ENCODE results near the gene NOTUM. TPM values are rescaled to one million over a fixed set of nuclear protein-coding genes. Genes with fewer than 3 reads are reported as not detected.
A peak's percentile ranks its signal among the peaks of the same experiment; 100 is the strongest.

Gene NOTUM
- total RNA-seq, 1 experiment from 2014 or later = not detected

DNA sequence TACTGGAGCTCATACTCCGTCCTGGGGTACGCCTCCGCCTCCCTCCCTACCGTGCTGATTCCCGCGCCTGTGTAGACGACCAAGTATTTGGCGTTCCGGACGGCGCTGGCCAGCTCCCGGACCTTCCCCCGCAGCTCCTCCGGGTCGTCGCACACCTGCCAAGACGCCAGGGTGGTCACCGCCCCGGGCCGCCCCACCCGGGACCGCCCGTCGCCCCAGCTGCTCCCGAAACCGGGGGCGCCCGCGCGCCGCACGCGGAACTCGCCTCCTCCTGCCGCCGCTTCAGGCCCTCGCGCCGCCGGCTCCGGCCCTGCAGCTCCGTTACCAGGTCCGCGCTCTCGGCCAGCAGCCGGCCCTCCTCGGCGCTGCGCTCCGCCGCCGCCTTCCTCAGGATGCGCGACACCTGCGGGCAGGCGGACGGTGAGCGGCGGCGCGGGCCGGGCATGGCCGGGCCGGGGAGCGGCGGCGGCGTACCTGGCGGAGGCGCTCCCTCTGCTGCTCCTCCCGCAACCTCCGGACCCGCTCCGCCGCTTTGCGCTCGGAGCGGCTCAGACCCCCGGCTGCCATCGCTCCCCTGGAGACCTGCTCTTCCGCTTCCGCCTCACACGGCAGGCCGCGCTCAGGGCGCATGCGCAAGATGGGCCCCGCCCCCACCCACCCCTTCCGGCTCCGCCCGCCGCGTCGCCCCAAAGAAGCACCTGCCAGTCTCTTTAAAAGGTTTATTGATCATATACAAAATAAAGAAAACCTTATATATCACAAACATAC lies 43.2 kb downstream of the NOTUM start, which contains the start of gene SIRT7:
Gene SIRT7, minus strand, starts transcription at position 612 of the 768 bp plus-strand sequence. Its CDS starts 45 bp downstream, at position 567.
- Histone ChIP-seq H3K9me2 (ENCODE audit: insufficient read depth) (no peaks in the 10 kb centered on the region), H3K4me1 (replicated peaks; ENCODE audit: insufficient read depth) (peaks cover 51% of the 10 kb centered on the region), H4K20me1 (ENCODE audit: insufficient read depth) (peaks cover 12% of the 10 kb centered on the region; the same call in 1 of the 2 replicates), H3K36me3 (ENCODE audit: low read depth) (no peaks in the 10 kb centered on the region), H3F3A (ENCODE audit: insufficient read depth, low read depth) (peaks cover 56% of the 10 kb centered on the region), H3K27ac (peak within 1 kb of the TSS; percentile 62), H2AFZ (no peak within 1 kb of the TSS), H3K9me3 (ENCODE audit: insufficient read depth, low read depth) (no peaks in the 10 kb centered on the region), H3K4me2 (peak within 1 kb of the TSS; percentile 96), H3K79me2 (ENCODE audit: low read depth) (peaks cover 67% of the 10 kb centered on the region), H3K27me3 (ENCODE audit: insufficient read depth, low read depth) (no peaks in the 10 kb centered on the region), H3K4me3 (peak within 1 kb of the TSS; percentile 66)
- intact Hi-C loops (cut with micrococcal nuclease; ENCODE audit: unreplicated experiment) = loop anchor here (1.0 kb wide), 1 partner anchor 9 kb away; no protein-coding TSS in a partner anchor
- DNase-seq = peak; percentile 43 to 71
- ChIA-PET CTCF (interaction anchor here (0.8 kb wide), 1 partner anchor 8 kb away, joined by 3 read pairs; no protein-coding TSS in a partner anchor), POLR2A (ENCODE audit: unreplicated experiment) (interaction anchor here (0.6 to 1.0 kb wide), 3 partner anchors 9 to 189 kb away, joined by 4 to 8 read pairs (median 5); no protein-coding TSS in a partner anchor)
- no peak for TF ChIP-seq EZH2 (IDR thresholded peaks at IDR 0.05; ENCODE audit: low read depth)
- no peak for TF ChIP-seq CTCF (conservative IDR thresholded peaks at IDR 0.05)
- BruUV-seq (replicated peaks) = no TSS peak

DNA sequence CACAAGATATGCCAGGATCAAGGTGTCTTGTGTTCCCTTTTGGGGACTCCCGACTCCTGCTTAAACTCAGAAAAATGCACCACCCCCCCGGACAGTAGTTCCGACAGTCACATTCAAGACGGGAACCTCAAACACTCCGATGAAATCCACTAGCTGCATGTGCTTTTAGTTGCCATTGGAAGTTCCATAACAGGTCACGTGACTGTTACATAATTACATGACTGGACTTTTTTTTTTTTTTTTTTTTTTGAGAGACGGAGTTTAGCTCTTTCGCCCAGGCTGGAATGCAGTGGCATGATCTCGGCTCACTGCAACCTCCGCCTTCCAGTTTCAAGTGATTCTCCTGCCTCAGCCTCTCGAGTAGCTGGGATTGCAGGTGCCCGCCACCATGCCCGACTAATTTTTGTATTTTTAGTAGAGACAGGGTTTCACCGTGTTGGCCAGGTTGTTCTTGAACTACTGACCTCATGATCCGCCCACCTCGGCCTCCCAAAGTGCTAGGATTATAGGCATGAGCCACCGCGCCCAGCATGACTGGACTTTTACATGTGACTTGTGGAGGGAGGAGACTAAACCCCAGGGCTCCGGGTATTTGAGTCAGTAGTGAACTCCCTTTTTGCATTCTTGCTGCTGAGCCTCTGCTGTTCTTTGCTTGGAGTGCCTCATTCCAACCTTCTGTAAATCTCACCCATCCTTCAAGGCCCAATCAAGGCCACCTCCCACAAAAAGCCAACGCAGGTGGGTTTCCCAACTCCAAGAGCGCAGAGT lies 44.6 kb downstream of the NOTUM start:
- H3K4me2 ChIP-seq = peak overlapping the region; percentile 96
- DNase-seq = peak; percentile 79 to 80
- H3F3A ChIP-seq (ENCODE audit: insufficient read depth, low read depth) = peaks cover 65% of the 10 kb centered on the region
- no peaks in the 10 kb centered on the region; the same call in 1 of the 2 replicates for H3K36me3 ChIP-seq (ENCODE audit: low read depth)
- BruUV-seq (replicated peaks) = no TSS peak
- H4K20me1 ChIP-seq (ENCODE audit: insufficient read depth) = peaks cover 8% of the 10 kb centered on the region; the same call in 1 of the 2 replicates
- CTCF ChIA-PET = no interaction called here
- peak overlapping the region; percentile 62 for H3K27ac ChIP-seq
- TF ChIP-seq CTCF (conservative IDR thresholded peaks at IDR 0.05) = no peak
- TF ChIP-seq EZH2 (IDR thresholded peaks at IDR 0.05; ENCODE audit: low read depth) = no peak
- no peak overlapping the region for H2AFZ ChIP-seq
- intact Hi-C loops (cut with micrococcal nuclease; ENCODE audit: unreplicated experiment) = no loop called here
- H3K9me3 ChIP-seq (ENCODE audit: insufficient read depth, low read depth) = no peaks in the 10 kb centered on the region
- H3K4me3 ChIP-seq = peak overlapping the region; percentile 66
- H3K9me2 ChIP-seq (ENCODE audit: insufficient read depth) = no peaks in the 10 kb centered on the region
- no peaks in the 10 kb centered on the region for H3K27me3 ChIP-seq (ENCODE audit: insufficient read depth, low read depth)
- POLR2A ChIA-PET (ENCODE audit: unreplicated experiment) = interaction anchor here (1.0 kb wide), 1 partner anchor 10 kb away, joined by 8 read pairs; no protein-coding TSS in a partner anchor
- H3K4me1 ChIP-seq (replicated peaks; ENCODE audit: insufficient read depth) = peaks cover 50% of the 10 kb centered on the region
- peaks cover 54% of the 10 kb centered on the region for H3K79me2 ChIP-seq (ENCODE audit: low read depth)

DNA sequence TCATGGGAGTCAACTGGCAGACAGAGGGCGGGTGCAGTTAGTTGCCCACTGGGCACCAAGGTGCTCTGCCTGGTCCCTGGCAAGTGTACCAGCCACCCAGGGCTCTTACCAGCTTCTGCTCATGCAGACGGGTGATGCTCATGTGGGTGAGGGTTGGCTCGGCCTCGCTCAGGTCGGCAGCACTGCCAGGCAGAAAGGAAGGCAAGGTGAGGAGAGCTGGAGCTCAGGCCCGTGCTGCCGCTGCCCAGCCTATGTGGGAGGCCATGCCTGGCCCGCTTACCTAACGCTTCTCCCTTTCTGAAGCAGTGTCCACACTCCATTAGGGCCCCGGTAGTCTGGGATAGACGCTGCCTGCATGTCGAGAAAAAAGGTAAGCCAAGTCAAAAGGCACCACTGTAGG lies 45.7 kb downstream of the NOTUM start:
- Histone ChIP-seq H3K4me3 (no peak overlapping the region), H3K36me3 (ENCODE audit: low read depth) (no peaks in the 10 kb centered on the region; the same call in 1 of the 2 replicates), H3F3A (ENCODE audit: insufficient read depth, low read depth) (peaks cover 60% of the 10 kb centered on the region), H2AFZ (no peak overlapping the region), H3K9me2 (ENCODE audit: insufficient read depth) (no peaks in the 10 kb centered on the region), H4K20me1 (ENCODE audit: insufficient read depth) (peaks cover 4% of the 10 kb centered on the region; the same call in 1 of the 2 replicates), H3K27ac (no peak overlapping the region), H3K79me2 (ENCODE audit: low read depth) (peaks cover 43% of the 10 kb centered on the region), H3K9me3 (ENCODE audit: insufficient read depth, low read depth) (no peaks in the 10 kb centered on the region), H3K4me1 (replicated peaks; ENCODE audit: insufficient read depth) (peaks cover 48% of the 10 kb centered on the region), H3K27me3 (ENCODE audit: insufficient read depth, low read depth) (no peaks in the 10 kb centered on the region), H3K4me2 (no peak overlapping the region)
- ChIA-PET POLR2A (ENCODE audit: unreplicated experiment) (interaction anchor here (0.7 kb wide), 1 partner anchor 945 kb away, joined by 4 read pairs; no protein-coding TSS in a partner anchor), CTCF (interaction anchor here (0.5 to 0.6 kb wide), 2 partner anchors 15 to 76 kb away, joined by 3 read pairs; no protein-coding TSS in a partner anchor)
- intact Hi-C loops (cut with micrococcal nuclease; ENCODE audit: unreplicated experiment) = no loop called here
- no peak for DNase-seq
- BruUV-seq (replicated peaks) = no TSS peak
- no peak for TF ChIP-seq EZH2 (IDR thresholded peaks at IDR 0.05; ENCODE audit: low read depth)
- no peak for TF ChIP-seq CTCF (conservative IDR thresholded peaks at IDR 0.05)

All from PC-9 (cell line).